Measurements from ENCODE around the gene AUNIP.

DNA sequence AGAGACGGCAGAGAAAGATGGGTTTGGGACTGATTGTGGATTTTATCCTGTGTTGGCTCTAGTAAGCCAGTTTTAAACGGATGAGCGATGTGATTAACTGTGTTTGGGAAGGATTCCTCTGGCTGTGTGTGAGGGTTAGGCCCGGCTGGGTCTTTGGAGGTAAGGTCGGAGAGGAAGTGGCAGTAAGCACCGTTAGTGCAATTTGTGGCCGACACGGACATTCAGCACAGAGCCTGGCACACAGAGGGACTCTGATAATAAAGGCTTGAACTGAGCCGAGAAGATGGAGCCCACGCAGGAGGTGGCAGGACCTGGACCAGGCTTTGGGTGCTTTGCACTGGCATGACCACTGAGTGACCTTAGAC is 38.2 kb downstream of the AUNIP start:
- no peak for TF ChIP-seq POLR2A (IDR thresholded peaks at IDR 0.05)
- TF ChIP-seq, protein P1, sequence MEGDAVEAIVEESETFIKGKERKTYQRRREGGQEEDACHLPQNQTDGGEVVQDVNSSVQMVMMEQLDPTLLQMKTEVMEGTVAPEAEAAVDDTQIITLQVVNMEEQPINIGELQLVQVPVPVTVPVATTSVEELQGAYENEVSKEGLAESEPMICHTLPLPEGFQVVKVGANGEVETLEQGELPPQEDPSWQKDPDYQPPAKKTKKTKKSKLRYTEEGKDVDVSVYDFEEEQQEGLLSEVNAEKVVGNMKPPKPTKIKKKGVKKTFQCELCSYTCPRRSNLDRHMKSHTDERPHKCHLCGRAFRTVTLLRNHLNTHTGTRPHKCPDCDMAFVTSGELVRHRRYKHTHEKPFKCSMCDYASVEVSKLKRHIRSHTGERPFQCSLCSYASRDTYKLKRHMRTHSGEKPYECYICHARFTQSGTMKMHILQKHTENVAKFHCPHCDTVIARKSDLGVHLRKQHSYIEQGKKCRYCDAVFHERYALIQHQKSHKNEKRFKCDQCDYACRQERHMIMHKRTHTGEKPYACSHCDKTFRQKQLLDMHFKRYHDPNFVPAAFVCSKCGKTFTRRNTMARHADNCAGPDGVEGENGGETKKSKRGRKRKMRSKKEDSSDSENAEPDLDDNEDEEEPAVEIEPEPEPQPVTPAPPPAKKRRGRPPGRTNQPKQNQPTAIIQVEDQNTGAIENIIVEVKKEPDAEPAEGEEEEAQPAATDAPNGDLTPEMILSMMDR (IDR thresholded peaks at IDR 0.05): no peak
- TF ChIP-seq EP300 (IDR thresholded peaks at IDR 0.05): no peak
